Mucosa of rectum (tissue), 2 donors: ENCODE measurements around the gene TMEM217.
A peak's percentile ranks its signal among the peaks of the same experiment; 100 is the strongest.
"Not testable (repeated sequence)": the region's sequence is repeated elsewhere in the genome, so short reads cannot be mapped to it uniquely, and the experiment has no call there.

Source experiments
- H3K27ac ChIP-seq, 2 donors: one replicate each; pipeline ENCODE4 v1.7.0; 2013; ENCODE audit warnings: inconsistent platforms in 2 of 2, low read depth in 2 of 2, low read length in 2 of 2
- H3K27me3 ChIP-seq, 2 donors: one replicate each; pipeline ENCODE4 v1.7.0; 2013; ENCODE audit warnings: low read length in 2 of 2; ENCODE audit not compliant: control insufficient read depth in 2 of 2, insufficient read depth in 2 of 2
- H3K36me3 ChIP-seq, 2 donors: one replicate each; pipeline ENCODE4 v1.7.0; 2013; ENCODE audit warnings: low read length in 2 of 2; ENCODE audit not compliant: control insufficient read depth in 2 of 2, insufficient read depth in 2 of 2
- H3K4me1 ChIP-seq, 2 donors: one replicate each; pipeline ENCODE4 v1.7.0; 2013; ENCODE audit warnings: low read length in 2 of 2, mild to moderate bottlenecking in 1 of 2; ENCODE audit not compliant: control insufficient read depth in 2 of 2, insufficient read depth in 2 of 2
- H3K4me3 ChIP-seq, 2 donors: one replicate each; pipeline ENCODE4 v1.7.0; 2013; ENCODE audit warnings: low read length in 2 of 2
- H3K9ac ChIP-seq, 2 donors: one replicate each; pipeline ENCODE4 v1.7.0; 2013; ENCODE audit warnings: low read length in 2 of 2, low read depth in 1 of 2, mild to moderate bottlenecking in 1 of 2
- H3K9me3 ChIP-seq, 2 donors: one replicate each; pipeline ENCODE4 v1.7.0; 2013; ENCODE audit warnings: low read length in 2 of 2; ENCODE audit not compliant: control insufficient read depth in 2 of 2
- donor health status: healthy.
- donor health status: Normal muscosa, but diverticular disease.

The TMEM217 gene

DNA sequence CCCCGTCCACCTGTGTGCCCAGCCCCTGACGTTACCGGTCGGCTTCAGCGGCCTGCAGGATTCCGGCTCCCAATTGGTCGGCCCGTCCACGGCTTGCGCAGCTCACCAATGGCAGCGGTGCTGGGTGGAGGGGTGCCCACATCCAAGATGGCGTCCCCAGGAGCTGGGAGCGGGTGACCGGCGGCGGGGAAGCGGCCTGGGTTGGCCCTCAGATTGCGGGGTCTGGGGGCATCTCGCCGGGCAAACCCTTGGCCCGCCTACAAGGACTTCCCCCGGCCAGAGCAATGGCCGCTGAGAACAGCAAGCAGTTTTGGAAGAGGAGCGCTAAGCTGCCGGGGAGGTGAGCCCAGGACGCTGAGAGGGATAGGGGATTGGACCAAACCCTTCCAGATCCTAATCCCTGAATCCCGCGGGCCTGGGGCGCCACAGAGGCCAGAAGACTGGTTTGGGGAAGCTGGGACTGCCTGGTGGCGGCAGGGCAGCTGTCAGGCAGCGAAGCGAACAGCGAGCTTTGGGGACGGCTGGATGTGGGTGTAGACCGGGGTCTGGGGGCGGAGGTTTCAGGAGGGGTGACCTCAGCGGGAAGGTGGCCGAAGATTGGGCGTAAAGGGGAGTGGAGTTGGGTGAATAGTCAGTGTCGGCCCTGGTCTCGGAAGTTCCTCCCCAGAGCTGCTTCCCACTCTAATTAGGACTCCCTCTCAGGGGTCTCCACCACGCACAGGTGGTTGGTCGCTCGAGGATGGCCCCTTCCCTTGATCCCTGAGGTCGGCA, at the start of gene TMEM217, which contains the start of gene TBC1D22B:
Gene TMEM217, minus strand, starts transcription at position 511 of the 771 bp plus-strand sequence. CDS start 39,114 bp downstream, outside the sequence.
Gene TBC1D22B, plus strand, starts transcription at position 139 of the 771 bp plus-strand sequence. Its CDS starts 146 bp downstream, at position 285.
- peak within 1 kb of the TSS; percentile 55 to 70 for H3K27ac ChIP-seq
- no peaks in the 10 kb centered on the region for H3K36me3 ChIP-seq
- H3K9ac ChIP-seq = peak within 1 kb of the TSS; percentile 94
- peaks cover 6 to 19% of the 10 kb centered on the region in 2 donors for H3K4me1 ChIP-seq
- peak within 1 kb of the TSS; percentile 93 to 99 for H3K4me3 ChIP-seq
- H3K27me3 ChIP-seq = no peaks in the 10 kb centered on the region
- no peaks in the 10 kb centered on the region for H3K9me3 ChIP-seq

DNA sequence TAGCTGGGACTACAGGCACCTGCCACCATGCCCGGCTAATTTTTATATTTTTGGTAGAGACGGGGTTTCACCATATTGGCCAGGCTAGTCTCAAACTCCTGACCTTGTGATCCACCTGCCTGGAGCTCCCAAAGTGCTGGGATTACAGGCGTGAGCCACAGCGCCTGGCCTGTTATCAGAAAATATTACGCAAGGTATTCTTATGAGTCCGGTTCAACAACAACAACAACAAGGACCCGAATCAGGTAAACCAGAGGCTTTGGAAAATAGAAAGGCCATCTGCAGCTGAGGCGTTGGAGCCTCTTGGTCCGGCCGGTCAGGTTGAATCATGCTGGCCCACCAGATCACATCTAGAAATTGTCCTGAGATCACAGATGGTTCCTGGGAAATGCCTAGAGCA, 49.5 kb upstream of the TMEM217 start:
- not testable (repeated sequence) for H3K4me1 ChIP-seq, H3K4me3 ChIP-seq, H3K9ac ChIP-seq, H3K27ac ChIP-seq, H3K27me3 ChIP-seq, H3K9me3 ChIP-seq
- H3K36me3 ChIP-seq = peaks cover 18 to 23% of the 10 kb centered on the region in 2 donors

DNA sequence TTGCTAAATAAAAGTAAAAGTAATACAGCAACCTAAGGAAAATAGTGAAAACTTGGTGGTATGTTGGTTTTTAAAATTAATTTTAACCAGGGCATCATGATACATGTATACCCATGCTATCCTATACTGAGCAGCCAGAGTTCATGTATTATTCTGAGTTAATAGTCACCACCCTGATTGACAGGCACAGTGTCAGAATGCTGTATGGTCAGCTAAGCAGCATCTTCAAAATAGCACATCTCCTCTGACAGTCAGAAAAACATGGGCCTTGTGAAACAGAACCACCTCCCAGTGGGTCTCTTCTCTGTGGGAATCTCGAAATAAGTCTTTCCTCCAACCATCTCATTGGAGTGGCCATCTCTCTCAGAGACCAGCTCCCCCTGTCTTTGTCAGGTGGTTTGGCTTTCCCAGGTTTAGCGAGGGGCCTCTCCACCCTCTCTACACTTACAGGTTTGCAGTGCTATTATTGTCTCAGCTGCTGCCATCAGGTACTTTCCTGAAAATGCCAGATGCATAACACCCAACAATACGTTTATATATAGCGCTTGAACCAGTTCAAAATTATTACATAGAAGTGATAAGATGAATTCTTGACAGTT, 48.8 kb upstream of the TMEM217 start:
- no peak overlapping the region for H3K27ac ChIP-seq

DNA sequence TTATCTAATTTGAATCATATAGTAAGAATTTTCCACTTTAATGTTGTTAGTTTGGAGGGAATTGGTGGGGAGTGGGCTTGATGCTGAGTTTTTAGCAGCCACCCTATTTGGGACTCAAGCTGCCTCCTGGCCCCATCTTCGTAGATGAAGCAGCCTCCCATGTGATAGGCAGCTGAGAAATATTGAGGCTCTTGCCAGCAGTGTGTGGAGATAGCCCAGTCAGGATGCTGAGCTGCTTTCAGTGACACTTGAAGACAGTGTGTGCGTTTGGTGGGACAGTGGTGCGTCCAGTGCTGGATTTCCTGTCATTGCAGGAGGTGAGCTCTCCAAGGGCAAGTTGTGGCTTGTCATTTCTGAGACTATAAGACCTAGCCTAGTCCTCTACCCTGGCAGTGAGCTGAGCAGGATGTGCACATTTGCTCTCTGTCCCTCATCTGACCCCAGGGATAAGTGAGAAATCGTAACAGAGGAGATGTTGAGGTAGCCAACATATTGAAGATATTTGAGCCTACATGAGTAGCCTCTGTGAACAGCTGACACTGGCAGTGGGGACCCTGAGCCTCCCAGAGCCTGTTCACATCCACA, 48.0 kb upstream of the TMEM217 start:
- Histone ChIP-seq H3K27me3 (no peaks in the 10 kb centered on the region), H3K4me1 (no peaks in the 10 kb centered on the region), H3K4me3 (no peak overlapping the region), H3K36me3 (peaks cover 26 to 29% of the 10 kb centered on the region in 2 donors), H3K9ac (no peak overlapping the region), H3K27ac (no peak overlapping the region), H3K9me3 (no peaks in the 10 kb centered on the region)

More for the DNA sequence above, 48.8 kb upstream of the TMEM217 start:
- Histone ChIP-seq H3K9ac (no peak overlapping the region), H3K27me3 (no peaks in the 10 kb centered on the region), H3K4me1 (no peaks in the 10 kb centered on the region), H3K9me3 (no peaks in the 10 kb centered on the region), H3K36me3 (peaks cover 24 to 27% of the 10 kb centered on the region in 2 donors), H3K4me3 (no peak overlapping the region)

DNA sequence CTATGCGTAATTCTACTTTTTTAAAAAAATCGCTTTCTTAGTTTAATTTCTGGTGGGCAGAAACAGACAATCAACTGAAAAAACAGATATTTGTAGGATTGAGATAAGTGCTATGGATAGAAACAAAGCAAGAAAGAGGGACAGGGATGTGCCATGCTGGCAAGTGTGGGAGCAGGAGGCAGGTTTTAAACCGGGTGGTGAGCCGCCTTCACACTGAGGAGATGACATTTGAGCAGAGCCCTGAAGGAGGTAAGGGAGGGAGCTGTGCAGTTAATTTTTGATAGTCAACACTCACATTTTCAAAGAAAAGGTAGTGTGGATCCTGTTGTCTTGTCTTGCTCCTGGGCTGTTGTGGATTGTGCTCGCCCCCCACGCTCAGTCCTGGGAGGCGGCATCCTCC, 46.8 kb upstream of the TMEM217 start:
- H3K4me1 ChIP-seq = no peaks in the 10 kb centered on the region
- H3K27ac ChIP-seq = no peak overlapping the region
- H3K9me3 ChIP-seq = no peaks in the 10 kb centered on the region
- H3K9ac ChIP-seq = no peak overlapping the region
- H3K36me3 ChIP-seq = peaks cover 26 to 29% of the 10 kb centered on the region in 2 donors
- H3K27me3 ChIP-seq = no peaks in the 10 kb centered on the region
- H3K4me3 ChIP-seq = no peak overlapping the region

DNA sequence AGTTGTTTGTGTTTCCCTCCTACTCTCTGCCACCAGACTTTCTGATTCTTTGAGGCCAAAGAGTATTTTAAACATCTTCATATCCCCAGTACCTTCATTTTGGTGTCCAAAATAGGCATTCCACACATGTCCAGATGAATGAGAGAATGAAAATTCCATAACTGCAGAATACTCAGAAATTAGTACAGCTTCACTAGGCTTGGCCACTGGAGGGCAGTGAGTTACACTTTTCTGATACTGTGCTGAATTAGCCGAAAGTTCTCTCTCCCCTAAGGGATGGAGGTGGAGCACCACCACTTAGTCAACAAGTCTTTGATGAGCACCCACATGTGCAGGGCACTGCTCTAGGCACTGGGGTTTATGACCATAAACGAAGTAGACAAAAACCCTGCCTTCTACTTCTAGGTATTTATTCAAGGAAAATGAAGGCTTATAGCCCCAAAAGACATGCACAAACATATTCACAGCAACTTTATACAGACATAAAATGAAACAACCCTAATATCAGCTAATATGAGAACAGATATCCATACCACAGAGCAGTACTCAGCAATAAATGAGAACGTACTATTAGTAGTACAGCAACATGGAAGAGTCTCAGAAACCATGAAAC, 46.1 kb upstream of the TMEM217 start:
- H3K4me1 ChIP-seq = no peaks in the 10 kb centered on the region
- H3K4me3 ChIP-seq = no peak overlapping the region
- no peak overlapping the region for H3K9ac ChIP-seq
- peaks cover 26 to 29% of the 10 kb centered on the region in 2 donors for H3K36me3 ChIP-seq
- no peaks in the 10 kb centered on the region for H3K27me3 ChIP-seq
- no peak overlapping the region for H3K27ac ChIP-seq
- no peaks in the 10 kb centered on the region for H3K9me3 ChIP-seq

DNA sequence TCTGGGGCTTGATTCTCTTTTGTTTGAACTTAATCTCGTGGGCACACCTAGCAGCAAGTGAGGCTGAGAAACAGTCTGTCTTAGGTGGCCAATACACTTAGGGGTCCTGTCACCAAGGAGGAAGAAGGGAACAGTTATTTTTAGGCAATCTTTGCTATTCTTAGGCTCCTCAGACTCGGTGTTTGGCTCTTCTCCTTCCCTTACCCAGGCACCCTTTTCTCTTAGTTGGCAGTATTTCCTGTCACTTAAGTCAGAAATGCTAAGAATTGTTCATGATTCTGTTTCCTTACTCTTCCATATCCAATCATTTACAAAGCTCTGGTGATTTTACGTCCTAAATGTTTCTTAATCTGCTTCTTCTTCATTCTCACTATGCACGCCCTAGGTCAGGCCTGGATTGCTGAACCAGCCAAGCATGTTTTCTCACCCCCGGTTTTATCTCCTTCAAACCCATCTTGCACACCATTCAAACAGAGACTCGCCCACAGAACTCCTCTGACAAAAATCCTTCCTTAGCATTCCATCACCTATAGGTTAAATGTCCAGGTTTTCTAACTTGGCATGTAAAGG, 45.2 kb upstream of the TMEM217 start:
- H3K4me3 ChIP-seq = no peak overlapping the region
- peaks cover 26 to 29% of the 10 kb centered on the region in 2 donors for H3K36me3 ChIP-seq
- no peaks in the 10 kb centered on the region for H3K9me3 ChIP-seq
- H3K9ac ChIP-seq = no peak overlapping the region
- H3K27ac ChIP-seq = no peak overlapping the region
- no peaks in the 10 kb centered on the region for H3K4me1 ChIP-seq
- no peaks in the 10 kb centered on the region for H3K27me3 ChIP-seq

DNA sequence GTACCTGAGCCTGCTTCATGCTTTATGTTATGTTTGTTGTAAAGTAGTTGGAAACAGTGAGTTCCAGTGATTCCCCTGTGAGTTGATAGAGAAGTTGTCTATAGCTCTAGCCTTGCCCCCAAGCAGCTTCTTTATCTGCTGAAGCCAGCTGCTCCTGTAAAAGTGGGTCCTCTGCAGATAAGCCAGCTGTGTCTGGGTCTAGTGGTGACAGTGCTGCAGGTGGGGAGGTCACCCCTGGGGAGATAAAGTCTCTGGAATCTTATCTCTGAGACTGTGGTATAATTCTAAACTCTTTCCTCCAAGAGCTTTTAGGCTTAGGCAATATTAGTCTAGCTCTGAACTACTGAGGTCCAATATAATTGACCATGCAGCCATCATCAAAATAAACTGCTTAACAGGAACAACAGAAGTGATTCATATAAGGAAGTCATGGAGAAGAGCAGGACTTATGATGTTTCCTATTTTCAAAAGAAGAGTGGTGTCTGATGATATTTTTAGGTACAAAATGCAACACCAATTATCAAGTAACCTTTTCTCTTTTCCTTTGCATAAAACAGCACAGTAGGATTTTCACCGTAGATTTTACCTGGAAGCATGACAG, 44.2 kb upstream of the TMEM217 start:
- Histone ChIP-seq H3K27ac (no peak overlapping the region), H3K9ac (no peak overlapping the region), H3K27me3 (no peaks in the 10 kb centered on the region), H3K4me3 (no peak overlapping the region), H3K9me3 (no peaks in the 10 kb centered on the region), H3K4me1 (no peaks in the 10 kb centered on the region), H3K36me3 (peaks cover 26 to 32% of the 10 kb centered on the region in 2 donors)

DNA sequence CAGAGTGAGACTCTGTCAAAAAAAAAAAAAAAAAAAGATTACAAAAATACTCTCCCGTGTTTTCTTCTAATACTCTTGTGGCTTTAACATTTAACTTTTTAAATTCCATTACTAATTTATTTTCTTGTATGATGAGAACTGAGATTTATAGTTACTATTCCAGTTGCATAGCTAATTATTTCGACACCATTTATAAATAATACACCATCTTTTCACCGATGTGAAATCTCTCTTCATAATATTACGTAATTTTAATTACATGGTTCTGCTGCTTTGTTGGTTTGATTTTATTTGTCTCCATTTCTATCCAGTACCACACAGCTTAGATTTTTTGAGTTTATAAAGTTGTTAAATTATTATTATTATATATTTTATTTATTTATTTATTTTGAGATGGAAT, 42.0 kb upstream of the TMEM217 start:
- H3K36me3 ChIP-seq = peaks cover 22 to 34% of the 10 kb centered on the region in 2 donors
- no peak overlapping the region for H3K9ac ChIP-seq
- H3K27ac ChIP-seq = no peak overlapping the region
- H3K9me3 ChIP-seq = no peaks in the 10 kb centered on the region
- no peak overlapping the region for H3K4me3 ChIP-seq
- H3K27me3 ChIP-seq = no peaks in the 10 kb centered on the region
- H3K4me1 ChIP-seq = no peaks in the 10 kb centered on the region
